Right renal cortex interstitium (tissue), 3 donors: Measurements from ENCODE around the gene PPM1M. TPM values are rescaled to one million over a fixed set of nuclear protein-coding genes. Genes with fewer than 3 reads are reported as not detected.

Experiments
- DNase-seq, 3 donors: peaks; one replicate each; pipeline ENCODE4 v3.0.0-alpha.2; 2013; ENCODE audit warnings: low read depth in 3 of 3, low spot score in 2 of 3
- polyA plus RNA-seq, 3 donors: library from polyadenylated mRNA; unstranded; fragments of 120-200 nt; gene quantifications; one replicate each; pipeline ENCODE4 v1.2.1, GENCODE V29; 2013; ENCODE audit not compliant: insufficient read length in 3 of 3

The PPM1M gene
- polyA plus RNA-seq, 3 donors = 18.5 to 20.1 (median 18.7) TPM

DNA sequence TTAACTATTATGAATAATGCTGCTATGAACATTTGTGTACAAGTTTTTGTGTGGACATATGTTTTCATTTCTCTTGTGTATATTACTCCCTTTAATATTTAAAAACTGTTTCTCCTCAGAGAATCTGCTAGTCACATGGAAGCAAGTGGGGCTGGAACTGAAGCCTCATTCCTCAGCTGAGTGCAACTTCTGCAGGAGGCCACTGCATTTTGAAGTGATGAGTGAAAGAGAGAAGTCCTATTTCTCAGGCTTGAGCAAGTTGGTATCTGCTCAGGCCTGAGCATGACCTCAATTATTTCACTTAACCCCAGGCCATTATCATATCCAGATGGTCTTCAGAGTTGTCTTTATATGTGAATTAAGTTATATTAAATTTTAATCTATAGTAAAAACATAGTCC, 31.7 kb upstream of the PPM1M start:
- DNase-seq = no peak

DNA sequence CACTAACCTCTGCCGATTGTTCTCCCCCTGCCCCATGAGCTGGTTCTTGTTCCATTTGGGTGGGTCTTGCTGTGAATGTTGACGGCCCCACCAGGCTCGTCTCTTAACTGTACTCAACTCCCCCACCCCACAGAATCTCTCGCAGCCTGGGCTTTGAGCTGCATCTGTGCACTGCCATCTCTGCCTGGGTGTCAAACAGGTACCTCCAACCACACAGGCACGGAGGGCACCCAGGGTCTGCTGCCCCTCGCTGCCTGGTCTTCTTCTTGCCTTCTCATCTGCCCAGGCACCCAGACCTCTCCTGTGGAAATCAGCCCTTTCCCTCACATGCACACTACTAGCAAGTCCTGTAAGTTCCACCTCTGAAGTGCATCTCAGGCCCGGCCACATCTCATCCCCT, 30.2 kb upstream of the PPM1M start:
- no peak for DNase-seq

DNA sequence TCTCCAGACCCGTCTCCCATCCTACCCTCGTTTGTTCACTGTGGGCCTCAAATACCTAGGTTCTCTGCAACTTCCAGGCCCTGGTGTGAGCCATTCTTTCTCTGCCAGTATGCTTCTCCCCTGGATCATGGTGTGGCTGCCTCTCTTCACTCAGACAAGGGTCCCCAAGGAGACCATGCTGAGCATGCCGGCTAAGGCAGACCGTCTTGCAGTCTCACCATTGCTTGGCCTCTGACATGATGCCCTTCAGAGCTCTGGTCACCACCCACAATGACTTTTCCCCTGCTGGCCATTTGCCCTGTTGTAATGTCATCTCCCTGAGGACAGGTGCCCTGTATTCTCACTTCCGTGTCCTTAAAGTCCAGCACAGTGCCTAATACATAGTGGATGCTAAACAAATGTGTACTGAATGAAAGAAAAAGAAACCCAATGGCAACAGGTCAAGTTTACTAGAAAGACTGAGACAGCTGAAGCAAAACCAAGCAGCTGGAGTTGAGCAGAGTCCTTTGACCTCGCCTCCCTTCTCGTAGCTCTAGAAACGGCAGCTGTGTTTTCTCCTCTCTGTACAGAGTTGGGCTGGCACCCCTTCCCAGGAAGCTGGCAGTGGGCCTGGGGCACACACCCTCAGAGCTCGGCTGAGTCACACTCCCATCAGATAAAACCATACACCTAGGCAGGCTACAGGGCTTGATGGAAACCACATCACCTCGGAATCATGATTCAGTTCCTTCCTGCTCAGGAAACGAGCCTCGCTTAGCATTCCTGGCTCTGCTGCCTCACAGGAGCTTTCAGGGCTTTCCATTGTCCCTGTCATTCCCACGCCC, 28.8 kb upstream of the PPM1M start:
- DNase-seq = no peak

DNA sequence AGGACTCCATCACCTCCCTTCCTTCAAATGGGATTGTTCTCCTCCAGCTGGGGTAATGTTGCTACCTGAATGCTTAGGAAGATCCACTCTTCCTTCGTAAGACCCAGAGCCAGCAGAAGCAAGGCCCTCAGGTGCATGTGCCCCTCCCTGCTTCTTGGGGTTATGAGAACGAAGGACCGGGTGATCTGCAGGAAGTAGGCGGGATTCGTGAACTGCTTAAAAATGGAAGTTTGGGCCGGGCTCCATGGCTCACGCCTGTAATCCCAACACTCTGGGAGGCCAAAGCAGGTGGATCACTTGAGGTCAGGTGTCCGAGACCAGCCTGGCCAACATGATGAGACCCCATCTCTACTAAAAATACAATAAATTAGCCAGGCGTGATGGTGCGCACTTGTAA, 28.2 kb upstream of the PPM1M start:
- no peak for DNase-seq

DNA sequence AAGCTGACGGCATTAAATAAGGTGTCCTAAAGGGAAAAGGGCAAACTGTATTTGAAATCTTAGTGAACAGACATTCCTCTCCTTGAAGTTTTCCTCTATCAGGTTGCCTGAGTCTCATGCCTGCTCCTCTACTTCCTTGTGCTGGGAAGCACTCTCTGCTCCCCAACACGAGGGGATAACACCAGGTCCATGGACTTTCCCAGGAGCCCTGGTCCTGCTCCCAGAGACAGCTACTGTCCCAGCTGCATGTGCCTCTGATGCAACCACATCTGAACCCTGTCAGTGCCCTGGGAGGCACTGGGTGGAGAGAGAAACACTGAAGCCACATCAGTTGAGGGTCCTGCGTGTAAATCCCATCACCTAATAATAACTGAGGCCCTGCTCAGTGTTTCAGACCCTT, 27.5 kb upstream of the PPM1M start:
- DNase-seq = no peak

DNA sequence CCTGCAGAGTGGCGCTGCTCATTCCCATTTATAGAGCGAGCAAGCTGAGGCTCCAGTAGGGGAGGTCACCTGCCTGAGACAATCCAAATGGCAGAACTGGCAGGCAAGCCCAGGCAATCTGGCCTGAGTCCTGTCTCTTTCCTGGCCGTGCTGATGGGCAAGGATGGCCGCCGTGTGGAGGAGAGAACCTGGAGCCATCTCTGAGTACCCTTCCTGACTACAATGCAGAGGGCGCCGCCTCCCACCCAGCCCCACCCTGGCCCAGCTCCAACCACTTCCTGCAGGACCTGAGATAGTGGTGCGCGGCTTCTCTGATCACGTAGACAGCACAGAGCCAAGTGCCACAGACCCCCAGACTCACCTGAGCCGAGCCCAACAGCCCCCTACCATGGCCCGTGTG, 27.1 kb upstream of the PPM1M start:
- DNase-seq = no peak

DNA sequence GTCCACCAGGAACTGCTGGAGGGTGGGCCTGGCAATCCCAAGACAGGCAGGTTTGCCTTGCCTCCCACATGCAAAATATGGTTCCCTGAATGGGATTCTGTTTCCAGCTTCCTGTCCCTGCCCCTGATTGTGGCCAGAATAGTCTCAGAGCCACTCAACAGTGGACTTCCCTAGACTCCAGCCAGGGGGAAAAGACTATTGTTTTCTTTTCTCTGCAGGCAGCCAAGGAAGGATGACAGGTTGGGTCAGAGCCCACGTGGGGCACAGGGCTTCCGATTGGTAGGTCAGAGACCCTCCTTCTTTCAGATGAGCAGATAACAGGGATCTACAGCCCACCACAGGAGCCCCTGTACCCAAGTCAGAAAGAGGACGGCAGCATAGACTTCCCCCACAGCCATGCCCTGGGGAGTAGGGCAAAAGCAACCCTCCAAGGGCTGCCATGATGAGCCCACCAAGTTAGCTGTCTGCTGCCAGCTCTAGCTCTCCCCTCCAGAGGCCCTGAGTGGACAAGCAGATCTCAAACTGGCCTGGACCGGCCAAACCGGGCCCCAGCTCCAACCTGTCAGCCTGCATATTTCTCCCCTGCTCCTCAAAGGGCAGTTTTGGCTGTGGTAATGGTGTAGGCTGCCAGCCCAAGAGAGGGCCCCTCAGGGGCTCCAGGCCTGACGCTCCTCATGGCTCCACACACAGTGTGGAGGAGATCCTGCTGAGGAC, 26.5 kb upstream of the PPM1M start:
- no peak for DNase-seq

DNA sequence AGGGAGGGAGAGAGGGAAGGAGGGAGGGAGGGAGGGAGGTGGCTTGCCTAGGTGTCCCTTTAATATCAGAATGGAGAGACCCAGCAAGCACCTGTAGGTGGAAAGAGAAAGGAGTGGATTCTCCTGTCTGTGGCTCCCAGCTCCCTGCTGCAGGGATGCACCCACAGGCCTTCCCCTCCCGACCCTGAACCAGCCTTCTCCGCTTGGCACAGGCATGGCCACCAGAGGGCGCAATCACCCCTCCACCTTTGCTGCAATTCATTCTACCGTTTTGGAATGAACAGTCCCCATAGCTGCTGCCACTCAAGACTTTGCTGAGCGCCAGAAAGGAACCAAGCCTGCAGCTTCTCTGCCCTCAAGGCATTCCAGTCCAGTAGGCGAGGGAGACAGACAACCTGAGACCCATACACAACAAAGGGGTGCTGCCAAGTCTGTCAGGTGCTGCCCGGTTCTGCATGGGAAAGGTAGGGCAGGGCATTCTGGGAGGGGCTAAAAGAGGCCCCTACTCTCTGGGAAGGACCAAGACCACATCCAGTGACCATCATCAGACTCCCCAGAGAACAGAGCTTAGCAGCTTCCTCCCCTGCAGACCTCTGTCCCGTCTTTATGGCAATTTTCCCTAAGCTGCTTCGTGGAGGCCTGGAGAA, 25.1 kb upstream of the PPM1M start:
- DNase-seq = no peak

DNA sequence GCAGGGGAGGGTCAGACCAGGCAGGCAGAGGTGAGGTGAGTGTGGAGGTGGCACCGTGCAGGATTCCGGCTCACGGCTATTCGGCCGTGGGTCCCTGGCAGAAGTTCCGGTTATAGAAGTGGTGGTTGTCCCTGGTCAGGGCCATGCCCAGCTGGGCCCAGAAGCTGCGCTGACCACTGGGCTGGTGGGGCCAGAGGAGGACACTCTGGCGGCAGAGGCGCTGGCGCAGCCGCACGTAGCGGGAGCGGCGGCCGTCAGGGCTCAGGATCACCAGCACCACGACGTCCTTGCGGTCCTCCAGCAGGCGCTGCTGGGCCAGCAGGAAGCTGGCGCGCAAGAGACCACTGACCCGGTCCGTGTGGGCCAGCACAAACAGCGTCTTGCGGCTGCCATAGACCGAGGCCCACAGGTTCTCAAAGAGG, 24.4 kb upstream of the PPM1M start:
- no peak for DNase-seq

DNA sequence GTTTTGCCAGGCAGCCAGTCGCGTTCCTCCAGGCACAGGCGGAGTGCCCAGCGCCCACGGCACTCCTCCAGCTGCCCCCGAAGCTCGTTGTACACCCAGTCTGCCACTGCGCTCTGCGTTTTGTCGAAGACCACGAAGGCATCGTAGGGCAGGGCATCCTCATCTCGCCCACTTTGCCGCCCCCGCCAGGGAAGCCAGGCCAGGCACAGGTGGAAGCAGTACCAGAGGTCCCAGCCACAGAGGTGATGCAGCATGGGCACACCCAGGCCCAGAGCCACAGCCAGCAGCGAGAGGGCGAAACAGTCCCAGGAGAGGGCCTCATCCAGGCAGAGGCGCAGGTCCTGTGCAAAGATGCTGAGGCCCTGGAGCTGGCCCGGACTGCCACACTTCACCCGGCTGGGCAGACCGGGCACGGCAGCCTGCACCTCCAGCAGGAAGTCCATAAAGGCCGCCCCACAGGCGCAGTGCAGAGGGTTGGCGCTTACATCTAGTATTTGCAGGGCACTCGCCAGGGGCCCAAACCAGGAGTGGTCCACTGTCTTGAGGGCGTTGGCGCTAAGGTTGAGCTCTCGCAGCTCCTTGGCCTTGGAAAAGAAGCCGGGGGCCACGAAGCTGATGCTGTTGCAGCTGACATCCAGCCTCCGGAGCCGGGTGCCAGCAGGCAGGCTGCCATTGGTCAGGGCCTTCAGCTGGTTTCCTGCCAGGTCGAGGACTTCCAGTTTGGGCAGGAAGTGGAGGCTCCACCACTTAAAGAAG, 23.8 kb upstream of the PPM1M start:
- no peak for DNase-seq

DNA sequence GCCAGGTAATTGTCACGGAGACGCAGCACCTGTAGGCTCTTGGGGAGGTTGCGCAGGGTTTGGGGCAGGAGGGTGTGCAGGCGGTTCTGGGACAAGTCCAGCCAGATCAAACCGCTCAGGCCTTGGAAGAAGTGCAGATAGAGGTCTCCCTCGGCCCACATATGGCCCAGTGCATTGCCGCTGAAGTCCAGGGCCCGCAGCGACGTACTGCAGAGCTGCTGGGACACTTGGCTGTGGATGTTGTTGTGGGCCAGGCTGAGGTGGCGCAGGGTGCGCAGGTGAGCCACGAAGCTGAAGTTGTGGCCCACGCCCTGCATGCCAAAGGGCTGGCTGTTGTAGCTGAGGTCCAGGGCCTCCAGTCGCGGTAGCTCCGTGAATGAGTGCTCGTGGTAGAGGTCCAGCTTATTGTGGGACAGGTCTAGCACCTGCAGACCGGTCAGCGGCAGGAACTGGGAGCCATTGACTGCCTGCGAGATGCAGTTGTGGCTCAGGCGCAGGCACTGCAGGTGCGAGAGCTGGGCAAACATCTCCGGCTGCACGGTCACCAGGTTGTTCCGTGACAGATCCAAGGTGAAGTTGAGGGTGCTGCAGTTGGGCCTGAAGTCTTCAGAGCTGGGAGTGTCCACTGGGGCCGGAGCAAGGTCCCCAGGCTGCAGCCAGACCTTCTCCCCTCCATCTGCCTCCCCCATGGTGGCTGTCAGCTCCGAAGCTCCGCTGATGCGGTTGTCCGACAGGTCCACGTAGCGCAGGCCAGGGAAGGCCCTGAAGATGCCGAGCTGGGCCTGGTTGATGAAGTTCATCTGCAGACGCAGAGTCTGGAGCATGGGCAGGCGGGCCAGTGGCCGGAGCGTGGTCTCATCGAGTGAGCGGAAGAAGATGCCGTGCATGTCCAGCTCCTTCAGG, 23.0 kb upstream of the PPM1M start:
- DNase-seq = no peak

DNA sequence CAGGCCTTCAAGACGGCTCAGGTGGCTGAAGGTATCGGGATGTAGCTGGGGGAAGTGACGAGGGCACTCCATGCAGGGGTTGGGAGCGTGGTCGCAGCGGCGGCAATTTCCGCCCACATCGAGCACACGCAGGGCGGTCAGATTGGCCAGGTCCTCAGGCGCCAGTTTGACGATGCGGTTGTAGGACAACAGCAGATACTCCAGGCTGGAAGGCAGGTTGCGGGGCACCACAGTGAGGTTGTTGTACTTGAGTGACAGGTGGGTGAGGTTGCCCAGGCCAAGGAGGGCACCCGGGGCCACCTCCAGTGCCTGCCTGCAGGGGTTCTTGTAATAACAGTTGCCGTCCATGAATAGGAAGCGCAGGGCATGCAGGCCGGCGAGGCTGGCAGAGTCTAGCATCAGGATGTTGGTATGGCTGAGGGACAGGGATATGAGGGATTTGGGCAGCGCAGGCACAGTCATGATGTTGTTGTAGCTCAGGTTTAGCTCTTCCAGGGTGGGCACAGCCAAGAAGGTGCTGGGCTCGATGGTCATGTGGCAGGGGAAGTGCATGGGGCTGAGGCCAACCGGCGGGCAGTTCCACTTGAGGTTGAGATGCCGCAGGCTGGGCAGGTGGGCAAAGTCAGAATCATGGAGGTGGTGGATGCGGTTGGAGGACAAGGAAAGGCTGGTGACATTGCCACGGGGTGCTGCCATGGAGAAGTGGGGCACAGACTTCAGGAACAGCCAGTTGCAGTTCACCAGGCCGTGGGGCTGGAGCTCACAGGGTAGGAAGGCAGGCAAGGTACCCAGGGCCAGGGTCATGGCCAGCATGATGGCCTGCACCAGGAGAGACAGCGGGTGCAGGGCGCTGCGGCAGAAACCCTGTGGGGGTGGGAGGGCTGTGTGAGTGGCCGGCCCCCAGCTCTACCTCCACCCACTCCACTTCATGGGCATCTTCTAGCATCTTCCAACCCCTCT, 21.8 kb upstream of the PPM1M start:
- DNase-seq = no peak

DNA sequence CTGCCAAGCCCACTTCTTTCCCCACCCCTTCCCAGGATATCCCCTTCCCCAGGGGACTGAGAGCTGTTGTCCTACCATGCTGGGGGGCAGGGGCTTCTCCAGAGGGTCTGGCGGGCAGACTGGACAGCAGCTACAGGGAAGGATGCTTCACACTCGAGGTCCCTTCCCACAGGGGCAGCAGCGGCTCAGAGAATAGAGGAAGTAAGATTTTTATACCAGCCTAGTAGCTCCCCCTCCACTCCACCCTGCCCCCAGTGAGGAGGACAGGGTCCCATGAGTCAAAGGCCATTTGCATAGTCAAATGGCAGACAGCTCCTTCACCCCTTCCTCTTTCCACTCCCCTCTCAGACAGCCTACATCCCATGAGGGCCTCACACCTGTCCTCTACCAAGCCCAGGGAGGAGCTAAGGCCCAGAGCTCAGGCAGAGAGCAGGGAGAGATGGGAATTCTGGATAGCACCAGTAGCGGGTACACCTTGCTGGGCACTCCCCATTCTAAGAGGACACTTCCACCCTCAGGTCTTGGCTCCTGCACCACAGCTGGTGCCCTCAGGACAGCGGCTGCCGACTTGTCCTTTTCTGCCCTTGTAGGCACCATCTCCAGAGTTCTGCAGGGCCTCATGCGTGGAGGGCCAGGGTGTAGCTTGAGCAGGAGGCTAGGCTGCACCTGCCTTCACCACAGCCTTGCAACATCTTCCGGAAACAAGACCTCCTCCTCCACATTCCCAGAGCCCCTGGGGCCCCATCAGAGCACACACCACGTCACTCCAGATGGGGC, 19.9 kb upstream of the PPM1M start, which contains the start of gene TLR9:
Gene TLR9, minus strand, starts transcription at position 194 of the 777 bp plus-strand sequence. Its CDS starts 116 bp downstream, at position 78.
- DNase-seq = no peak

DNA sequence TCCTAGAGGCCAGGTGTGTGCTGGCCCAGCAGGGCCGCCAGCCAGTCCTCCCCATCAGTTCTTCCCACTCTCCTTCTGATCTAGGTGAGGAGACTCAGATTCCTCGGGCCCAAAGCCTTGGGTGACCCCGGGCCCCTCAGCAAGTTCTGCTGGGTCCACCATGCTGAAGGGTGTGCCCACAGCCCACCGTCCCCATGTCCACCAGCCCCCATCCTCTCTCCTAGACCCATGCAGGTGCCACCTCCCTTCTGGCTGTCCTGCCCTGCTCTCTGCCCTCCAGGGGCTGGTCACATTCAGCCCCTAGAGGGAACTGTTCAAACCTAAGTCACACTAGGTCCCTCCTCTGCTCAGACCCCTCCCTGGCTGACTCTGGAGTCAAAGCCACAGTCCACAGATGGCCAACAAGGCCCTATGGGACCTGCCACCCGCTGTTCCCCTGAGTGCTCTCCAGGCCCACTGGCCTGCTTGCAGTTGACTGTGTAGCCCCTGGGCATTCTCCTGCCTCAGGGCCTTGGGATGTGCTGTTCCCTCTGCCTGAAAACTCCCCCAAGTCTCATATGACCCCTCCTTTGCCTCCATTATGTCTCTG, 19.2 kb upstream of the PPM1M start:
- DNase-seq = no peak

DNA sequence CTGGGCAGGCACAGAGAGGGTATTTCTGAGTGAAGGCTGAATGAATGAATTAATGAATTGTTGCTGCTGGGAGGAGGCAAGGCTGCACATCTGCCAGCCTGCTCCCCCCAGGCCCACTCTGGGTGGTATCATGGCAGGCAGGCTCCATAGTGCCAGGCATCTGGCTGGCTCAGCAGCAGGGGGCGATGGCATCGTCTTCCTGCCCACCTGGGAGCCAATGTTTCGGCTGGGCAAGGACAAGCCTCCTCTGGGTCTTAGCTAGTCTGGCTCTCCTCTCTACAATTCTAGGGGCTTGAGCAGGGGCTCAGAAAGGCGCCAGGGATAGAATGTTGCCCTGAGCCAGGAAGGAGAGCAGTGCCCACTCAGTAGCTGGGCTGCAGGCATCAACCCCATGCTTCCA, 18.4 kb upstream of the PPM1M start:
- no peak for DNase-seq

DNA sequence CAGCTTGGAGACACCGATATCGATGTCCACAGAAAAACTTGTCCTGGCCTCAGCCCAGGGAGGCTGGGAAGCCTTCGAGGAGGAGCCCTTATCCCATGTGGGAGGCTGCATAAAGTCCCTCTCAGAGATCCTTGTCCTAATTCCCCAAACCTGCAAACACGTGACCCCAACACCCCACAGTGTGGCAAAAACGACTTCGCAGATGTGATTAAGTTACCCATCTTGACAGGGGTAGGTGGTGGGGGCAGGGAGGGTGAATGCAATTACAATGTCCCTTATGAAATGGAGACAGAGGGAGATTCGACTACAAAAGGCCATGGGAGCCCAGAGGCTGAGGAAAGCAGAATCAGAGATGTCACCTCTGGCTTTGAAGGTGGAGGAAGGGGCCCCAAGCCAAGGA, 17.8 kb upstream of the PPM1M start:
- DNase-seq = no peak

DNA sequence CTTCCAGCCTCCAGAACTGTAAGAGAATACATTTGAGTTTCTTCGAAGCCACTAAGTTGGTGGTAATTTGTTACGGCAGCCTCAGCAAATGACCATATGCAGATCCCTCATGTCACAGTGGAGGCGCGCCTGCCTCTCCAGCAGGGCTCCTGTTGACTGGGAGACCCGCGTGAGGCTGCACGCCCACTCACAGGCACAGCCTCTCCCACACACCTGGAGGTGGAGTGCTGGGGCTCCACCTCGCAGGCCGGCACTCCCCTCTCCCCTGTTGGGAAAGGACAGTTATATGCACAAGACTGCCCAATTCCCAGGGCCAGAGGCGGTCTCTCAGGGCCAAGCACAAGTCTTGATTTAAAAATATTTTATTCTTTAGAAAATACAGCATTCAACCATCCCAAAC, 17.3 kb upstream of the PPM1M start:
- DNase-seq = no peak
